Measurements from ENCODE around the gene SHB. TPM values are rescaled to one million over a fixed set of nuclear protein-coding genes. Genes with fewer than 3 reads are reported as not detected.
A peak's percentile ranks its signal among the peaks of the same experiment; 100 is the strongest.

The SHB gene
- total RNA-seq, 2 experiments from 2014 or later: 1.2 TPM

DNA sequence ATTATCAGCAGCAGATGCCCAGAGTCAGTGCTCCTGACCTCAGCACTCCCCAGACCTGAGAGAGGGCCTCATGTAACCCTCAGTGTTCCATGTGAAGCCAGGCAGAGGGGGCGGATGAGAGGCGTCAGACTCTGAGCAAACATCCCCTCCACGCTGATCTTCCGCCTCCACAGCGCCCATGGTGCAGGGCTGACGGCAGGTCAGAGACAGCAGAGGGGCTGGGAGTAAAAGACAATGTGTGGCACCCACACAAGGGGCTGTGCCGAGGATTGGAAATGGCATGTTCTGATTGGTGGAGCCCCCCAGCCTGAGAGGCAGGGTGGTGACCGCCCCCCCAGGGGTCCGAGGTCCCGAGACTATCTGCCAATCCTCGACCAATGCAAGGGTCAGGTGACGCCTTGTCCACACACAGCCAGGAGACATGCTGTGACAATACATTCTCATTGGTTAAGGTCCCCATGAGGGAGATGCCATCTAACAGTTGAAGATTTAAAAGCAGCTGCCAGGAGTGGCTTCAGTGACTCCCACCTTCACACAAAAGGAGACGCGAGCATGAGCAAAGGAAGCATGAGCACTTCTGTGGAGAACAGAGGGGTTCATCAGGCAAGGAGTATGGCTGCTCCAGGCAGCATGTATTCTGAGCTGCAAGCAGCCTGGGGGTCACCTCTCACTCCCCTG lies 145.8 kb downstream of the SHB start:
- no peak for DNase-seq
- no peaks in the 10 kb centered on the region for H3K4me1 Mint-ChIP-seq (ENCODE audit: low read depth)
- H3K27me3 Mint-ChIP-seq (ENCODE audit: low read depth): no peaks in the 10 kb centered on the region
- CTCF ChIA-PET: no interaction called here
- no peak overlapping the region for H3K27ac Mint-ChIP-seq
- H3K36me3 Mint-ChIP-seq (ENCODE audit: low read depth): no peaks in the 10 kb centered on the region
- intact Hi-C loops (cut with micrococcal nuclease): no loop called here
- H3K4me3 Mint-ChIP-seq: no peak overlapping the region
- H3K9me3 Mint-ChIP-seq: no peaks in the 10 kb centered on the region

DNA sequence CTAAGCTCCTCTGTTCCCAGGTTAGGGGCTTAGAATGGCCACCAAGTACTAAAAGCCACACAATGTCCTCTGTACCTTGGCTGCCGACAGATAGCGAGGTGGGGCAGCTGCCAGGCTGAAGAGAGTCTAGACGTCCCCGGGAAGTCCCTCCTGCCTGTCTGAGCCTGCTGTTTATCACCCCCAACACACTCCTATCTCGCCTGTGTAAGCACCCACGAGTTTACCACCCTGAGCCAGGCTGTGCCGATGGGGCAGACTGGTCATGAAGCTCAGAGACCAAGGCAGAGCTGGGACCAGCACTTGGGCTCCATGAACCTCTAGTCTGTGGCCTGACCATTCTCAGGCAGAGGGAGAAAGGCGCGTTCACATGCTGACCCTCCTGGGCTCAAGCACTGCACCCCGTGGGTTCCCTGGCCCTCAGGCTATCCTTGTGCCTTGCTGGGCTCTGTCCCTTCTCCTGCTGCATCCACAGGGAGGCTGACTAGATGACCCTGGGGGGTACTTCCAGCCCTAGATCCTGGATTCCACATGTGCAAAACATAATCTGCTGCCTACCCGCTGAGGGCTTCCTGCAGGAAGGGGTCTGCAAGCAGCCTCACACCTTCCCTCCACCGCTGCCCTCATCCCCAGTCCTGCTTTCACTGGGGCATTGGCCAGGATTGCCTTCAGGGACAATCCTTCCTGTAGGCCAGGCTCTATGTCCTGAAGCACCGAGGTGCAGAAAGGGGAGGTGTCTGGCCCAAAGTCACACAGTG lies 146.5 kb downstream of the SHB start:
- CTCF ChIA-PET: interaction anchor here (1.5 kb wide), 1 partner anchor 9 kb away, joined by 5 read pairs; no protein-coding TSS in a partner anchor
- no peak overlapping the region for H3K4me3 Mint-ChIP-seq
- intact Hi-C loops (cut with micrococcal nuclease): no loop called here
- DNase-seq: no peak
- H3K27me3 Mint-ChIP-seq (ENCODE audit: low read depth): no peaks in the 10 kb centered on the region
- no peaks in the 10 kb centered on the region for H3K36me3 Mint-ChIP-seq (ENCODE audit: low read depth)
- H3K4me1 Mint-ChIP-seq (ENCODE audit: low read depth): no peaks in the 10 kb centered on the region
- H3K9me3 Mint-ChIP-seq: no peaks in the 10 kb centered on the region
- H3K27ac Mint-ChIP-seq: no peak overlapping the region

GRCh38 chr9:37921546-37922300 lies 147.3 kb downstream of the SHB start:
- H3K27me3 Mint-ChIP-seq (ENCODE audit: low read depth): no peaks in the 10 kb centered on the region
- intact Hi-C loops (cut with micrococcal nuclease): no loop called here
- no peak overlapping the region for H3K4me3 Mint-ChIP-seq
- no peaks in the 10 kb centered on the region for H3K4me1 Mint-ChIP-seq (ENCODE audit: low read depth)
- no peak for DNase-seq
- H3K36me3 Mint-ChIP-seq (ENCODE audit: low read depth): no peaks in the 10 kb centered on the region
- CTCF ChIA-PET: interaction anchor here (1.5 kb wide), 2 partner anchors 8 to 10 kb away, joined by 4 to 5 read pairs; no protein-coding TSS in a partner anchor
- no peaks in the 10 kb centered on the region for H3K9me3 Mint-ChIP-seq
- no peak overlapping the region for H3K27ac Mint-ChIP-seq

DNA sequence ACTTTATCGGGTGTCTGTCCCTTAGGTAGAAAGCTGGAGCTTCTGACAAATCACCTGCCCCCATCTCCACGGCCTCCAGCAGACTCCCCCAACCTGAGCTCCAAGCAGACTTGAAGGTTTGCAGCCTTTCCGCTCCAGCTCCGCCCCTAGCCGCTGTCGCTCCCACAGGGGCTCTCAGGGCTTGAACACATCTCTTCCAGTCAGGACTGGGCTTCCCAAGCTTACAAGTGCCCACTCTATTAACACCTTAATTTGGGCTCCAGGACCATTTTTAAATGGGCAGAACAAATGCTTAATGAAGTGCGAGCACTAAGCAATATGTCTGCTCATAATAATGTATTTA lies 147.9 kb downstream of the SHB start:
- DNase-seq: no peak
- Mint-ChIP-seq H3K4me3 (no peak overlapping the region), H3K27me3 (ENCODE audit: low read depth) (no peaks in the 10 kb centered on the region), H3K9me3 (no peaks in the 10 kb centered on the region), H3K27ac (no peak overlapping the region), H3K4me1 (ENCODE audit: low read depth) (no peaks in the 10 kb centered on the region), H3K36me3 (ENCODE audit: low read depth) (no peaks in the 10 kb centered on the region)
- intact Hi-C loops (cut with micrococcal nuclease): no loop called here
- CTCF ChIA-PET: interaction anchor here (1.5 kb wide), 2 partner anchors 8 to 10 kb away, joined by 4 to 5 read pairs; no protein-coding TSS in a partner anchor

DNA sequence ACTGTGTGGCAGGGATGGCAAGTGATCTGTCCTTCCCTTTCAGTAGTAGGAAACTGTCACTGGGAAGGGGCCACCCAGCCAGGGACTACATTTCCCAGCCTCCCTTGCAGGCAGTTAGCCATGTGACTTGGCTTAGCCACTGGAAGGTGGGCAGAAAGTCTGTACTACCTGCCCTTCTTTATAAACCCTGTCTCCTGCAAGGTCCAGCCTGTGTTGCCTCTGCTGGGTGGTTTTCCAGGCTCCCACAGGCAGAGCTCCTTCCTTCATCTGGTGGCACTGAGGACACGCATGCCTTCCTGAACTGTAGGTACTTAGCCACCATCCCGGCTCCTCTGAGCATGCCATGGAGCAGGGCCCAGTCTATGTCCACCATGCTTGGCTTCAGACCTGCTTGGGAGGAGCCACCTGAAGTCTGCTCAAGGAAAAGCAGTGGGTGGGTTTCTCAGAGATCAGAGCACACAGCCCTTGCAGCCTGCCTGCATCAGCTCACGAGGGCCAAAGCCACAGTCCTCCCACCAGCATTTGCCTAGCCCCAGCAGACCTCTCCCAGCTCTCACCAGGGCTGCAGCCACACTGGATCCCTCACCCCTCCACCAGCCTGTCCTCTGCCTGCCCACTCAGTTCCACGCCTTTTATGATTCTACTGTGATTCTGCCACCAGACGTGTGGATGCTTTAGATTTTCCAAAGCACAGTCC lies 148.4 kb downstream of the SHB start:
- CTCF ChIA-PET: interaction anchor here (1.5 kb wide), 2 partner anchors 7 to 9 kb away, joined by 4 to 5 read pairs; no protein-coding TSS in a partner anchor
- no peaks in the 10 kb centered on the region for H3K4me1 Mint-ChIP-seq (ENCODE audit: low read depth)
- H3K27ac Mint-ChIP-seq: no peak overlapping the region
- H3K4me3 Mint-ChIP-seq: no peak overlapping the region
- peak; percentile 28 for DNase-seq
- no peaks in the 10 kb centered on the region for H3K27me3 Mint-ChIP-seq (ENCODE audit: low read depth)
- no peaks in the 10 kb centered on the region for H3K9me3 Mint-ChIP-seq
- intact Hi-C loops (cut with micrococcal nuclease): no loop called here
- H3K36me3 Mint-ChIP-seq (ENCODE audit: low read depth): no peaks in the 10 kb centered on the region

DNA sequence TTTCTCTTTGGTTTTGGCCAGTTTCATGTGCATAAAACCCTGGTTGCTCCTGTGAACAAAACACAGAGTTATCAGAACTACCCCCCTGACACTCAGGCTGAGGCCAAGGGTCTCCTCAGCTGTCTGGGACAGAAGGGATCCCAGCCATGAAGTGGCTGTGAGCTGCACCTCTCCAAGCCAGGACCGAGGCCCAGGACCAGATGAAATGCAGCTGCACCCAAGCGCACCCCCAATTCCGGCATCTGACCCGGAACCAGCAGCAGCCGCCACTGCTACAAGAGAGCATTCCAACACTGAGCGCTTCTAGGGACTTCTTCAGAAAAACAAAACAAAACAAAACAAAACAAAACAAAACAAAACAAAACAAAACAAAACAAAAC lies 149.1 kb downstream of the SHB start:
- Mint-ChIP-seq H3K4me3 (no peak overlapping the region), H3K27me3 (ENCODE audit: low read depth) (no peaks in the 10 kb centered on the region), H3K36me3 (ENCODE audit: low read depth) (no peaks in the 10 kb centered on the region), H3K9me3 (no peaks in the 10 kb centered on the region), H3K27ac (no peak overlapping the region), H3K4me1 (ENCODE audit: low read depth) (no peaks in the 10 kb centered on the region)
- CTCF ChIA-PET: interaction anchor here (1.5 kb wide), 1 partner anchor 9 kb away, joined by 4 read pairs; no protein-coding TSS in a partner anchor
- intact Hi-C loops (cut with micrococcal nuclease): loop anchor here (10.0 kb wide), 1 partner anchor 345 kb away; no protein-coding TSS in a partner anchor
- no peak for DNase-seq

GRCh38 chr9:37919246-37919955 lies 149.6 kb downstream of the SHB start:
- Mint-ChIP-seq H3K27ac (no peak overlapping the region), H3K4me1 (ENCODE audit: low read depth) (no peaks in the 10 kb centered on the region), H3K36me3 (ENCODE audit: low read depth) (no peaks in the 10 kb centered on the region), H3K9me3 (no peaks in the 10 kb centered on the region), H3K4me3 (no peak overlapping the region), H3K27me3 (ENCODE audit: low read depth) (no peaks in the 10 kb centered on the region)
- CTCF ChIA-PET: no interaction called here
- DNase-seq: no peak
- intact Hi-C loops (cut with micrococcal nuclease): loop anchor here (10.0 kb wide), 1 partner anchor 345 kb away; no protein-coding TSS in a partner anchor

DNA sequence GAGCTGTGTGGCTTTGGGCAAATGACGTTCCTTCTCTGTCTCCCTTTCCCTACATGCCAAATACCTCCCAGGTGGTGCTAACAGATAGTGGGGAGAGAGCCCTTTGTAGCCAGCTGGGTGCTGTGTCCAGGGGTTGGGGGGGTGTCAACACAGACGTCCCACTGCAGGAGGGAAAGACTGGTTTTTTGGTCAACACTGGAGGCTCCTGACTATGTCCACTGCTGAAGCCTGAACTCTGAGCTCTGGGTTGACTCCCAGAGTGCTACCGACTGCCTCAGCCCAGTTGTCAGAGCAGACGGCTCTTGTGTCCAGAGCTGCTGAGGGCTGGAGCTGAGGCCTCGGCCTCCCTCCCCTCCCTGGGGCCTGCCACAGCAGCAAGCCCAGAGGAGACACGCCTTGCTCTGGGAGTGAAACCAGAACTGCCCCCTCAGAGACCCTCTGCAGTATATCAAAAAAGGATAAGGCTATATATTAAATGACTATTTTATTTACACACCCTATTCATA lies 150.3 kb downstream of the SHB start:
- CTCF ChIA-PET: no interaction called here

GRCh38 chr9:37917801-37918664 lies 151.0 kb downstream of the SHB start:
- Mint-ChIP-seq H3K4me1 (ENCODE audit: low read depth) (peaks cover 2% of the 10 kb centered on the region), H3K27me3 (ENCODE audit: low read depth) (no peaks in the 10 kb centered on the region), H3K9me3 (no peaks in the 10 kb centered on the region), H3K27ac (no peak overlapping the region), H3K36me3 (ENCODE audit: low read depth) (no peaks in the 10 kb centered on the region), H3K4me3 (no peak overlapping the region)
- intact Hi-C loops (cut with micrococcal nuclease): loop anchor here (10.0 kb wide), 1 partner anchor 347 kb away; no protein-coding TSS in a partner anchor
- CTCF ChIA-PET: interaction anchor here (1.2 kb wide), 1 partner anchor 244 kb away, joined by 3 read pairs; no protein-coding TSS in a partner anchor
- no peak for DNase-seq

More for the DNA sequence above, 150.3 kb downstream of the SHB start:
- H3K36me3 Mint-ChIP-seq (ENCODE audit: low read depth): no peaks in the 10 kb centered on the region
- intact Hi-C loops (cut with micrococcal nuclease): loop anchor here (10.0 kb wide), 1 partner anchor 346 kb away; no protein-coding TSS in a partner anchor
- H3K4me3 Mint-ChIP-seq: no peak overlapping the region
- no peaks in the 10 kb centered on the region for H3K4me1 Mint-ChIP-seq (ENCODE audit: low read depth)
- H3K9me3 Mint-ChIP-seq: no peaks in the 10 kb centered on the region
- no peak overlapping the region for H3K27ac Mint-ChIP-seq
- no peaks in the 10 kb centered on the region for H3K27me3 Mint-ChIP-seq (ENCODE audit: low read depth)
- no peak for DNase-seq

- peaks cover 2% of the 10 kb centered on the region for H3K4me1 Mint-ChIP-seq (ENCODE audit: low read depth)
- CTCF ChIA-PET: interaction anchor here (1.2 kb wide), 1 partner anchor 244 kb away, joined by 3 read pairs; no protein-coding TSS in a partner anchor
- no peaks in the 10 kb centered on the region for H3K9me3 Mint-ChIP-seq
- H3K4me3 Mint-ChIP-seq: no peak overlapping the region
- intact Hi-C loops (cut with micrococcal nuclease): loop anchor here (10.0 kb wide), 1 partner anchor 347 kb away; no protein-coding TSS in a partner anchor
- no peak overlapping the region for H3K27ac Mint-ChIP-seq
- H3K36me3 Mint-ChIP-seq (ENCODE audit: low read depth): no peaks in the 10 kb centered on the region
- no peak for DNase-seq
- no peaks in the 10 kb centered on the region for H3K27me3 Mint-ChIP-seq (ENCODE audit: low read depth)
Measured at GRCh38 chr9:37917313-37917731, 151.7 kb downstream of the SHB start.
